Measurements from ENCODE around the gene APOO. TPM values are rescaled to one million over a fixed set of nuclear protein-coding genes. Genes with fewer than 3 reads are reported as not detected.
"Not testable (repeated sequence)": the region's sequence is repeated elsewhere in the genome, so short reads cannot be mapped to it uniquely, and the experiment has no call there.

Gene APOO
- total RNA-seq, 1 donor from 2014 or later = 27.7 TPM

DNA sequence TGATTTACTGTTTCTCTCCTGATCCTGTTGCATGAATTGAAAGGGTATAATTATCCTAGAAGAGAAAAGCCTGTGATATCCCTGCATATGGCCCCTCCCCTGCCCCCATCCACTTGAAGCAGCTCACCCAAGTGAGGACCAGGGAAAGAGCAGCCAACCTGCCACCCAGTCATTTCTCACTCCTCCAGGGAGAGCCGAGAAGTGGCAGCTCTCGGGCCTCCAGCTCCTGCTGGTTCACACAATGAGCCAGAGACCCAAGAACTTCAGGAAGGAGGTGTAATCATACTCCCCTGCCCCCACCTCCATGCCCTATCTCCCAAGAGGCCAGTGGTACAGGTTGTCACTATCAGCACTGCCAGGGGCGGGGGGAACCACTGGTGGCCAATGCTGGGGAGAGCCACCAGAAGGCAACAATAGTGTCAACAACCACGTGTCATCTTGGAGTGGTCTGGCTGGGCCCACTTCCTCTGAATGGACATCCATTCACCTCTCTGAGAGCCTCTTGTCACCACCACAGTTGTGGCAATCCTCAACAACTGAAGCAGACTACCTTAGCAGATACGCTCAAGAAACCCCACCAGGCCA lies 42.9 kb downstream of the APOO start:
- DNase-seq (ENCODE audit: low spot score in 2 of 2) = no peak

DNA sequence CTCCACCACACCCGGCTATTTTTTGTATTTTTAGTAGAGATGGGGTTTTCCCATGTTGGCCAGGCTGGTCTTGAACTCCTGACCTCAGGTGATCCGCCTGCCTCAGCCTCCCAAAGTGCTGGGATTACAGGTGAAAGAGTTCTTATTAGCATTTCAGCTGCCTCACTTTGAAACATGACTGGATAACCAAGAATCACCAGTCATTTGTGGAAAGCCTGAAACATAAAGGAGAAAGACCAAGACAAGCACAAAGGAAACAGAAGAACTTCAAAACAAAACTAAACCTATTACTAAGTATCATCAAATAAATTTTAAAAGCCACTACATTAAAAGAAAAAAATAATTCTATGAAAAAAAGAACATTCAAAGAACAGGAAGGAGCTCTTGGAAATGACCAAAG lies 45.8 kb downstream of the APOO start:
- not testable (repeated sequence) for DNase-seq (ENCODE audit: low spot score in 2 of 2); FAIRE-seq

More for the DNA sequence above, 42.9 kb downstream of the APOO start:
- no peak for FAIRE-seq

DNA sequence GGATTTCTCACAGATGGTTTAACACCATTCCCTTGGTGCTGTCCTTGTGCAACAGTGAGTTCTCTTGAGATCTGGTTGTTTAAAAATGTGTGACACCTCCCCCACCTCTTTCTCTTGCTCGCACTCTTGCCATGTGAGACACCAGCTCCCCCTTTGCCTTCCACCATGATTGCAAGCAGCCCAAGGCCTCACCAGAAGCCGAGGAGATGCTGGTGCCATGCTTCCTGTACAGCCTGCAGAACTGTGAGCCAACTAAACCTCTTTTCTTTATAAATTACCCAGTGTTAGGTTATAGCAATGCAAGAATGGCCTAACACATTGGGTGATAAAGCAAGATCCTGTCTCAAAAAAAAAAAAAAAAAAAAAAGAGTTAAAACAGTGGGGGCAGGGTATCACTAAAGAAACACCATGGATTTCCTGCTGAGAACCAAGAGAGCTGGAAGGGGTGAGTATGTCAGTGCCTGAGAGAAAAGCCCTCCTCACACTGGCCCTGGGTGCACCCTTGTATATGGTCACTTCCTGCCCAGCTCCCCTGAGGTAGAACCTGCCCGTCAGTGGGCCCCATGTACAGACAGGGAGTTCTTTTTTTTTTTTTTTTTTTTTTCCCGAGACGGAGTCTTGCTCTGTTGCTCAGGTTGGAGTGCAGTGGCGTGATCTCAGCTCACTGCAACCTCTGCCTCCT lies 46.4 kb downstream of the APOO start:
- DNase-seq (ENCODE audit: low spot score in 2 of 2) = no peak
- no peak for FAIRE-seq

DNA sequence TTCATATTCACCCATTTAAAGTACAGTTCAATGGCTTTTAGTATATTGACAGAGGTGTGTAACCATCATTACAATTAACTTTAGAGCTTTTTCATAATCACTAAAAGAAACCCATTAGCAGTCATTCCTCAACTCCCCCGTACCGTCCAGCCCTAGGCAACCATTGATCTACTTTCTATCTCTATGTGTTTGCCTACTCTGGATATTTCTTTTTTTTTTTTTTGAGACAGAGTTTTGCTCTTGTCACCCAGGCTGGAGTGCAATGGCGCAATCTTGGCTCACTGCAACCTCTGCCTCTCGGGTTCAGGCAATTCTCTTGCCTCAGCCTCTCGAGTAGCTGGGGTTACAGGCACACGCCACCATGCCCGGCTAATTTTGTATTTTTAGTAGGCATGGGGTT lies 48.5 kb downstream of the APOO start:
- FAIRE-seq; DNase-seq (ENCODE audit: low spot score in 2 of 2): not testable (repeated sequence)

DNA sequence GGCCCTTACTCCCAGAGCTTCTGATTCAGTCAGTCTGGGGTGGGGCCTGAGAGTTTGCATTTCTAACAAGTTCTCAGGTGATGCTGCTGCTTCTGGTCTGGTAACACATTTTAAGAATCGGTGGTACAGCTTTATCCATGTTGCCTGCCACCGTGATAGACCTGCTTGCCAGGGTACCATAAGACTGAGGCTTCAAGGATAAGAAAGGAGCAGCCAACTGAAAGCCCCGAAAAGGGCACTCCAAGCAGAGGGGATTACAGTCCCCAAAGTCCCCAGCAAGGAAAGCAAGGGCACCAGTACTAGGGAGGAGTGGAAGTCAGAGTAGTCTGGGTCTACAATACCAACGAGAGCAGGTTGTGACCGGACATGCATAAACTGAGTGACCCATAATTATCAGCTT lies 49.8 kb downstream of the APOO start:
- no peak for FAIRE-seq
- no peak for DNase-seq (ENCODE audit: low spot score in 2 of 2)

DNA sequence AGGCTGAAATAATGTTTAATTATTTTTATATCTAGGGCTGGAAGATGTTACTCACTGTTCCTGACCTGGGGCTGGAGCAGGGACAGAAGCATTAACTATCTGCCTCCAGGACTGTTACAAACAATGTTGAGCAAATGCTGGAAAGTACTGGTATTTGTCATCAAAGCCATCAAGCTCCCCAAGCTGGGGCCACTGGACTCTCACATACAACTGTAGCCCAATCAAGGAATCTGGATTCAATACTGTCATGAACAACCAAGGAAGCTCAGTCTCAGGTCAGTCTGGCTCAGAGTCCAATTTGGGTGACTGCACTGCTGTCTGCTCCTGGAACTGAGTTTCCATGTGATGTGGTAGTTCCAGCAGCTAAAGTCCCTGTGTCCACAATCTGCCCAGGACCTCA lies 50.4 kb downstream of the APOO start:
- no peak for DNase-seq (ENCODE audit: low spot score in 2 of 2)
- FAIRE-seq = no peak

DNA sequence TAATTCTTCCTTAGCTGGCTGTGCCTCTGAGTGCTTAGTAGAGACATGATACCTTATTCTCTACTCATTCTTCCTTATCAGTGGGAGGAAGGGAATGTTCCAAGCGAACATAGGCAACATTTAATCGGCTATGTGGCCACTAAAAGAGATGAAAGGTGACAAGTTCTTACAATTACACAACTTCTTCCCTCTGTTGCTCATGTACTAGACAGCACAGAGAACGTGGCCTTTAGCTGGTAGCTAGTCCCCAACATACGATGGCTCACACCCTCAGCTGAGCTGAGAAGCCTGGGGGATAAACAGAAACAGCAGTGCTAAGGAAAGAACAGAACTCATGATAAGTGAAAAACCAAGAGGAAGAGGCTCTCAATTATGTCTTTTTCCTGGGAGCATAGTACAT lies 52.2 kb downstream of the APOO start:
- FAIRE-seq (no peak), DNase-seq (ENCODE audit: low spot score in 2 of 2) (no peak)

DNA sequence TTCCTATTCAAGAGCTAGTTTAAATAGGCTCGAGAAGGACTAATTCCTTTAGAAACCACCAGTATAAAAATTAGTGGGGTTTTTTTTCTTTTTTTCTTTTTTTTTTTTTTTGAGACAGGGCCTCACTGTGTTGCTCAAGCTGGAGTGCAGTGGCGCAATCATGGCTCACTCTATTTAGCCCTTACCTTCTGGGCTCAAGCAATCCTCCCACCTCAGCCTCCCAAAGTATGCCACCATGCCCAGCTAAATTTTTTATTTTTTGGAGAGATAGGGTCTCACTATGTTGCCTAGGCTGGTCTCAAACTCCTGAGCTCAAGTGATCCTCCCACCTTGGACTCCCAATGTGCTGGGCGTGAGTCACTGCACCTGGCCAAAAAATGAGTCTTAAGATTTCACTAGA lies 52.8 kb downstream of the APOO start:
- no peak for FAIRE-seq
- no peak for DNase-seq (ENCODE audit: low spot score in 2 of 2)

DNA sequence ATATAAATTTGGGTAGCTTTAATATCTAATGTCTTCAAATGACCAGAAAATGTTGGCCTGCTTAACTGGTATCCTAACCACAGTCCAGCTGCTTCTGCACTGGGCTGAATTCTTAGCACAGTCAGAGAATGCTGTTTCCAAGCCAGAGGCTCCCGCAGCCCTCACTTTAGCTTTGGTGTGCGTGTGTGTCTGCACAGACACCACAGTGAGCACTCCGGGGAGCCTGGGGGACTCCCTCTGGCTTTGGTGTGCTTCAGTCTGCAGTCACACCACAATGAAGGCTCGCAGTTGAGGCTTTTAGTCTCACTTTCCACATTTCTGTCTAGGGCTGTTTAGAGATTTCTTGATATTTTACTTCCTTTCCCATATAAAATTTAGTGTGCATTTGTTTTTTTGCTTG lies 53.6 kb downstream of the APOO start:
- FAIRE-seq (no peak), DNase-seq (ENCODE audit: low spot score in 2 of 2) (no peak)

DNA sequence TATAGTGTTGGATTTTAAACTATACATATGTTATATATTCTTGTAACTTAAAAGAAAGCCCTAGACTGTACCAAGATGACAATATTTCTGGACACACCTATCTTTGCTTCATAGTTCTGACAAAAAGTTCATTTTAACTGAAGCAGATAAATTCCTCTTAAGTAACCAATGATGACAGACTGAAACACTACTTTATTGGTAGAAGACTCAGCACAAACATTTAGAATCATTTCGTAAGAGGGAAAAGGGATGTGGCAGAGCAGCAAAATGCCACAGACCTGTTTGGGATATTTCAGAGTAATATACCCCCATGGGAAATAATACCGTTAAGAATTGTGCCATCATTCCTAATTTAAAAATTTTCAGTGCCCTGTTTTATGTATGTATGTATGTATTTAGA lies 56.2 kb downstream of the APOO start:
- FAIRE-seq = no peak
- DNase-seq (ENCODE audit: low spot score in 2 of 2) = no peak

DNA sequence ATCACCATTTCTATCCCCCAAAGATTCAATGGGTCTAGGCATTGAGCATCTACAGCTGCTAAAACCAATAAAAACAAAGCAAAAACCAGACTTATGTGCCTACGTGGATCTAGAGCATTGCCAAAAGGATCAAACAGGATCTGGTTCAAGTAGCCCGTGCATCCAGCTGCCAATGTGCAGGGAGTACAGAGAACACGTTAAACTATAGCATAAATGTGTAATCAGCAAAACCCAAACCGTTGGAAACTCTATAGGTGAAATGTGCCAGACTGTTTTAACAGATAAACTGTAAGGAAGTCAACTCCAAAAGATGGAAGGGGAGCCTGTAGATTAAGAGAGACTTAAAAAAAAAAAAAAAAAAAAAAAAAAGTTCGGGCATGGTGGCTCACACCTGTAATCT lies 58.5 kb downstream of the APOO start:
- FAIRE-seq = no peak
- no peak for DNase-seq (ENCODE audit: low spot score in 2 of 2)

DNA sequence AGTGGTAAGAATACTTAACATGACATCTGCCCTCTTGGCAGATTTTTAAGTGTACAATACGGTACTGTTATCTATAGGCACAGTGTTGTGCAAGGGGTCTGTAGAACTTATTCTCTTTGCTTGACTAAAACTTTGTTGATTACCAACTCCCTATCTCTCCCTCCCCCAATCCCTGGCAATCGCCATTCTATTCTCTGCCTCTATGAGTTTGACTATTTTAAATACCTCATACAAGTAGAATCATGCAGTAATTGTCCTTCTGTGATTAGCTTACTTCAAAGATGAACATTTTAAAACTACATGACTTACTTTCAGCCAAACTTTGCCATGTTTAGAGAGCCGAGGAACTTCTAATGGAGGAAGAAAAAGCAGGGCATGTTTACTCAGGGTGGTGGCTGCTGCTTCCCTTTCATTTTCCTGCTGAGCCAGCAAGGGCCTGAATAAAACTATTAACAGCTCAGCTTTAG lies 62.4 kb downstream of the APOO start:
- FAIRE-seq (no peak), DNase-seq (ENCODE audit: low spot score in 2 of 2) (no peak)

DNA sequence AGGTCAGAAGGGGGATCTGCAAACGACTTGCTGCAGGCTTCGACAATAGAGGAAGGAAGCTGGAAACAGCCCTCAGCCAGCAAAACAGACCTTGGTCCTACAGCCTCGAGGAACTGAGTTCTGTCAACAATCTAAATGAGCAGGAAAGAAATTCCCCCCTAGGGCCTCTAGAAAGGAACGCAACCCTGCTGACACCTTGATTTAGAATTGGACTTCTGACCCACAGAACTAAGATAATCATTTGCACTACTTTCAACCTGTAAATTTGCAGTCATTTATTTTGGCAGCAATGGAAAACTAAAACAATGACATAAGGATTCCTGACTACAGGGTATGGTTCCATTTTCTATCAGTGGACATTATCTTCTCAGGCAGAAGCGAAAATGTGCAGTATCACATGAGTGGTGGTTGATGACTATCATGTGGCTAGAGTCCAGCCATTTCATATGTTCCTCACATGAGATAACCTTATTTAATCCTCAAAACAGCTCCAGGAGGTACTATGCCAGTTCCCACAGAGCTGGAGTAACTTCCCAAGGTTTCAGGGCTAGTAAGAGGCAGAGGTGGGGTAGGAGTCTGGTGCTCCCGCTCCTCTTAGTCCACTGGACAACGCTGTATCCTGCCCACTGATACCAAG lies 63.1 kb downstream of the APOO start:
- no peak for FAIRE-seq
- DNase-seq (ENCODE audit: low spot score in 2 of 2) = no peak

DNA sequence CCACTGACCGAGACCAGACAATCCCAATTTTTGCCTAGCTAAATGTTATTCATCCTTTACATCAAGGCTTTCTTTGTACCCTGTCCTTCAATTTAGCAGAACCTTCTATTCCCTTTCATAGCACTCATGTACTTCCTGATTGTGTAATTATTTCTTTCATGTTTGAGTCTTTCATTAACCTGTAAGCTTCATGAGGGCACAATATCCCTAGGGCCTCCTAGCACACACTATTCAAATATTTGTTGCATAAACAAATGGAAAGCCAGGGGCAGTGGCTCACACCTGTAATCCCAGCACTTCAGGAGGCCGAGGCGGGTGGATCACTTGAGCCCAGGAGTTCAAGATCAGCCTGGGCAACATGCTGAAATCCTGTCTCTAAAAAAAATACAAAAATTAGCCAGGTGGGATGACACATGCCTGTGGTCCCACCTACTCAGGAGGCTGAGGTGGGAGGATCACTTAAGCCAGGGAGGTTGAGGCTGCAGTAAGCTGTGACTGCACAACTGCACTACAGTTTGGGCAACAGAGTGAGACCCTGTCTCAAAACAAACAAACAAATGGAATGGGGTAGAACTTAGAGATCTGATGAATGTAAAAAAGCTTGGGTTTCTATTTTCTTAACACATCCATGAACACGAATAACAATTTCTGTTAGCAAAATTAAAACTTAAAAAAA lies 65.8 kb downstream of the APOO start:
- FAIRE-seq = no peak
- DNase-seq (ENCODE audit: low spot score in 2 of 2) = no peak

DNA sequence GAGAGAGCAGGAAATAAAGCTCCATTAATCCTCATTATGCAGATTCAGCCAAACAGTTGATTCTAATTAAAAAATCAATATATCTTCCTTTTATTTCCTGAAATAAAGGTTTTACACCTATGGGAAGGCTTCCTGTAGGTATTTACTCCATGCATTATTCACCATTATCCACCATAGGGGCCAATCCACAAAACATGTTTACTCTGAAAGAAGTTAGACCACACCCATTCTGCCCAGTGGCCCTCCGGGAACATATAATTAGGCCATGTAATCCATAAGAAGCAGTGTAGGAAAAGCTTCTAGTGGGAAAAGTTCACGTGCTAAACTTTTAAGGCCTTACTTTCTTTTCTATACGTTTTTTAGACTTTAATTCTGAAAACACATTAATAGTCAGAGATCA lies 67.1 kb downstream of the APOO start:
- FAIRE-seq = no peak

DNA sequence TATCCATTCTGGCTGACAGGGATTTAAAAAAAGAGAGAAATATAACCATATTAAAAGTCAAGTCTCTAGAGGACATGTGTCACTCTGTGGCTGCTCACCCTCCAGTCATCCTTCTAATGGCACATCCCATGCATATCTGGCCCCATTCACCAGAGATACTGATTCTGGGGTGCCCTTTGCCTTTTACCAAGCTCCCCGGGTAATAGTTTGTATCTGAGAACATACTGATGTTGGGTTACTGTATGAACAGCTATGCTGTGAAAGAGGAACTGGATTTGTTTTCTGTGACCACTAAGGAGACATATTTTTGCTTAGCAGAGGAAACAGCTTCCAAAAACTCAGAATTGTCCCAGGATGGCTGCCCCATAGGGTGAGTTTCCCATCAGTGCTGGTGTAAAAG lies 68.8 kb downstream of the APOO start:
- FAIRE-seq = no peak
- no peak for DNase-seq (ENCODE audit: low spot score in 2 of 2)

More for the DNA sequence above, 67.1 kb downstream of the APOO start:
- no peak for DNase-seq (ENCODE audit: low spot score in 2 of 2)

DNA sequence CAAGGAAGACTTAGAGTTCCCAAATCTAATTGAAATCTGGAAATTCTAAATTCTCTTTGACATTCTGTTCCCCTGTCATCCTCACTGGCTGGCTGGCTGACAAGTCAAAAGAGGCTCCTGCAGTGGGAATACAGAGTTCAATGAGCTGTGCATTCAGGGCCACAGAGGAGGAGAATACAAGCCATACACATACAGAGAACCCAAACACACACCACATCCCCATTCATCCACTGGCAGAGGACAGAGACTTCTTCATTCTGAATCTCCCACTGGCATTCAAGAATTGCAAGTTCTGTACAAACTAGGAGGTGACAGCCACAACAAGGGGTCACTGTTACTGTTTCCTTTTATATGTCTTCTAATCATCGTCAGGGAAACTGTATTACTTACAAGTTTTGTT lies 75.0 kb downstream of the APOO start:
- FAIRE-seq (no peak), DNase-seq (ENCODE audit: low spot score in 2 of 2) (no peak)

DNA sequence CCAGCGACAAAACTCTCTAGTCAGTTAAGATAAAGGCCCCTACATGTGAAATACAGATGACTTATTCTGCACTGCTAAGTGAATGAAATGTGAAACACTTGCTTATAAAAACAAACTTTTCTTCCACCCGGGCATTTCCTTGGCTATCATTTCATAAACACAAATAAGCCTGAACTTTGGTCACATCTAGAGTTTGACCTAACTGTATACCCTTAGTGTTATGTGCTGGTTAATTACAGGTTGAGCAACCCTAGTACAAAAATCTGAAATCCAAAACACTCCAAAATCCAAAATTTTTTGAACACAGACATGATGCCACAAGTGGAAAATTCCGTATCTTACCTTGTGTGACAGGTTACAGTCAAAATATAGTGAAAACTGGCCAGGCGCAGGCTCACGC lies 78.9 kb downstream of the APOO start:
- DNase-seq (ENCODE audit: low spot score in 2 of 2) (no peak), FAIRE-seq (no peak)

DNA sequence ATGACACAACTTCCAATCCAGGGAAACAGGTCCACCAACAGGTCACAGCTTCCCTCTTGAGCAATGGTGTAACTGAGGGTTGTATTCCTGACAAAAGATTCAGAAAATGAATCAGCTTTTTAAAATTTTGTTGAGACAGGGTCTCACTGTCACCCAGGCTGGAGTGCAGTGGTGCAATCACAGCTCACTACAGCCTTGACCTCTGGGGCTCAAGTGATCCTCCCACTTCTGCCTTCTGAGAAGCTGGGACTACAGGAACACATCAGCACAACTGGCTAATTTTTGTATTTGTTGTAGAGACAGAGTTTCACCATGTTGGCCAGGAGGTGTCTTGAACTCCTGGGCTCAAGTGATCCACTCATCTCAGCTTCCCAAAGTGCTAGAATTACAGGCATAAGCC lies 81.1 kb downstream of the APOO start:
- FAIRE-seq = no peak
- DNase-seq (ENCODE audit: low spot score in 2 of 2) = no peak

DNA sequence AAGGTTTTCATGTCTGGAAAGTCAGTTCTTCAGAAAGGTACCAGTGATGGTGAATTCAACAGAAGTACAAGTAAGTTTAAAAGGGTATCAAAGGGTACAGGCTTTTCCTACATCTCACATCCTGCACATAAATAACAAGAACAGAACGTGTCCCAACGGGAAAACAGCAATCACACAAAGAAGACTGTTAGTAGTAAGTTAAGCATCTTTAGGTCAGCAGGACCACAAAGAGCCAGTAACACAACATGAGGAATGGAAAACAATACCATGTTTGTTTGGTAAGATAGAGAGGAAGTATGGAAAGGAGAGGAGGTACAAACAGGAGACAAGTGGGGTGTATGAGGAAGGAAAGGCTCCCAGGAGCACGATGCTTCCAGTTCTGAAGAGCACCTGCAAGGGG lies 81.5 kb downstream of the APOO start:
- FAIRE-seq = no peak

DNA sequence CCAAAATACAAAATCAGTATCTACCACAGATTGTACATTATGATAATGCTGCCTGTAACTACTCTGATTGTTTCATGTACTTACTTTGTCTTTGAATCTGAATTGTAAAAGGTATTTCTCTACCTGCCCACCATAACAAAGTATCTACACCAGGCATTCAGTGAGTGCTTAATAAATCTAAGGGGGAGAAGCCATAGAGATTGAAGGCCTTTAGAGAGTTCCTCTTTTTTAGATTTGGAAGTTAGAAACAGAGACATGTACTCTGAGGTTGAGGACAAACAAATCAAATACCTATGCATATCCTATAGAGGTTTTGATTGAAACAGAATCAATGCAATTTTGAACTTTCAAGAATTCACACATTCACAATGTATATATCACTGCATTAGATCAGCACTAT lies 82.1 kb downstream of the APOO start:
- FAIRE-seq (no peak), DNase-seq (ENCODE audit: low spot score in 2 of 2) (no peak)

More for the DNA sequence above, 81.5 kb downstream of the APOO start:
- no peak for DNase-seq (ENCODE audit: low spot score in 2 of 2)

All from frontal cortex (tissue), 4 donors.